Left ventricle myocardium inferior (tissue), 1 donor: ENCODE measurements around the gene SIVA1. TPM values are rescaled to one million over a fixed set of nuclear protein-coding genes. Genes with fewer than 3 reads are reported as not detected.

Experiments
- DNase-seq: peaks from one replicate; pipeline ENCODE4 v3.0.0-alpha.2; 2020
- H3K27ac ChIP-seq: fragments of 200-600 bp; replicated peaks from 2 replicates; pipeline ENCODE4 v1.8.0; 2021
- H3K27me3 ChIP-seq: fragments of 200-600 bp; 2 replicates; pipeline ENCODE4 v1.8.0; 2021; ENCODE audit warnings: low read depth
- H3K36me3 ChIP-seq: fragments of 200-600 bp; 2 replicates; pipeline ENCODE4 v1.8.0; 2021
- H3K4me1 ChIP-seq: fragments of 200-600 bp; 2 replicates; pipeline ENCODE4 v1.8.0; 2021
- H3K4me3 ChIP-seq: fragments of 200-600 bp; 2 replicates; pipeline ENCODE4 v1.8.0; 2021; ENCODE audit warnings: mild to moderate bottlenecking, moderate library complexity
- H3K9me3 ChIP-seq: fragments of 200-600 bp; replicated peaks from 2 replicates; pipeline ENCODE4 v1.8.0; 2021
- CTCF ChIP-seq: fragments of 200-600 bp; IDR thresholded peaks from 2 replicates; pipeline ENCODE4 v1.8.0; 2021; ENCODE audit warnings: antibody characterized with exemption, mild to moderate bottlenecking, borderline replicate concordance
- intact Hi-C: fragments of 100-400 bp; cut with micrococcal nuclease; formaldehyde crosslinking; loops from one replicate; pipeline ENCODE4 v1.11.0; 2022
- total RNA-seq: library from RNA; stranded (reverse); fragmentation: NEBNext Ultra II Directional; extraction: Animal tissue kit (Norgen Biotek cat#: 25700); gene quantifications from one replicate; pipeline ENCODE4 v1.2.1, GENCODE V29; 2021
- donor health status: DM: no; HTN: yes; CAD: no; lungs with severe emphysema.

SIVA1 gene
- total RNA-seq, 1 donor from 2014 or later: 55.6 TPM

- Histone ChIP-seq H3K36me3 (peaks cover 75% of the 10 kb centered on the region), H3K27ac (no peak overlapping the region), H3K9me3 (peaks cover 7% of the 10 kb centered on the region), H3K27me3 (no peaks in the 10 kb centered on the region), H3K4me3 (no peak overlapping the region), H3K4me1 (no peaks in the 10 kb centered on the region)
- DNase-seq: no peak
- no peak for TF ChIP-seq CTCF
- intact Hi-C loops: no loop called here
These were observed 21.6 kb downstream of the SIVA1 start for GRCh38 chr14:104774453-104775072.

- Histone ChIP-seq H3K4me1 (no peaks in the 10 kb centered on the region), H3K4me3 (no peak overlapping the region), H3K36me3 (peaks cover 74% of the 10 kb centered on the region), H3K9me3 (peaks cover 7% of the 10 kb centered on the region), H3K27me3 (no peaks in the 10 kb centered on the region), H3K27ac (no peak overlapping the region)
- DNase-seq: no peak
- no peak for TF ChIP-seq CTCF
- intact Hi-C loops: no loop called here
These were observed 22.1 kb downstream of the SIVA1 start for GRCh38 chr14:104775073-104775489.

GRCh38 chr14:104776481-104776880, 23.5 kb downstream of the SIVA1 start:
- Histone ChIP-seq H3K4me3 (no peak overlapping the region), H3K36me3 (peaks cover 68% of the 10 kb centered on the region), H3K9me3 (no peaks in the 10 kb centered on the region), H3K27me3 (no peaks in the 10 kb centered on the region), H3K4me1 (no peaks in the 10 kb centered on the region), H3K27ac (no peak overlapping the region)
- no peak for DNase-seq
- intact Hi-C loops: no loop called here
- TF ChIP-seq CTCF: no peak

DNA sequence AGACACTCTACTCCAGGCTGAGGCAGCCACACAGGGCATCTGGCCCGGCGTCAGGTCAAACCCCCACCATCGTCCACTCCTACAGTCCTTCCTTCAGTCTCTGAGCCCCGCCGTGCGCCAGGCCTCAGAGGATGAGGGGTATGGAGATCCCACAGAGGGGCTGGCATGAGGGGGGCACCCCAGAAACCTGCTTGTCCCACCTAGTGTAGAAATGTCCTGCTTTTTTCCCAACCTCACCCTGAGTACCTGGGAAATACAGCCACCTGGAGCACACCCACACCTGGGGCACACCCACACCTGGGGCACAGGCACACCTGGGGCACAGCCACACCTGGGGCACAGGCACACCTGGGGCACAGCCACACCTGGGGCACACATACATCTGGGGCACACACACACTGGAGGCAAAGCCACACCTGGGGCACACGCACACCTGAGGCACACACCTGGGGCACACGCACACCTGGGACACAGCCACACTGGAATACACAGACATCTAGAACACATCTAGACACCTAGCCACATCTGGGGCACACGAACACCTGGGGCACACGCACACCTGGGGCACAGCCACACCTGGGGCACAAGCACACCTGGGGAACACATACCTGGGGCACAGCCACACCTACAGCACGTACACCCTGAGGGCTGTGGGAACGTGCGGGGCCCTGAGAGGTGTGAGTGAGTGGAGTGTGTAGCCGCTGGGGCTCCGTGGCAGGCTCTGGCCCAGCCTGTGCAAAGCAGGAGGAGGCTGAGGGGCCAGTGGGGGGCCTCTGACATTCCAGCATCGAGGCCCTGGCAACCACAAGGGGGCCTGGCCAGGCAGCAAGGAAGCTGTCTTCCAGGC, 24.2 kb downstream of the SIVA1 start:
- no peaks in the 10 kb centered on the region for H3K27me3 ChIP-seq
- no peaks in the 10 kb centered on the region for H3K4me1 ChIP-seq
- peaks cover 61% of the 10 kb centered on the region for H3K36me3 ChIP-seq
- no peak for TF ChIP-seq CTCF
- H3K27ac ChIP-seq: no peak overlapping the region
- DNase-seq: no peak
- intact Hi-C loops: no loop called here
- H3K9me3 ChIP-seq: no peaks in the 10 kb centered on the region
- no peak overlapping the region for H3K4me3 ChIP-seq

DNA sequence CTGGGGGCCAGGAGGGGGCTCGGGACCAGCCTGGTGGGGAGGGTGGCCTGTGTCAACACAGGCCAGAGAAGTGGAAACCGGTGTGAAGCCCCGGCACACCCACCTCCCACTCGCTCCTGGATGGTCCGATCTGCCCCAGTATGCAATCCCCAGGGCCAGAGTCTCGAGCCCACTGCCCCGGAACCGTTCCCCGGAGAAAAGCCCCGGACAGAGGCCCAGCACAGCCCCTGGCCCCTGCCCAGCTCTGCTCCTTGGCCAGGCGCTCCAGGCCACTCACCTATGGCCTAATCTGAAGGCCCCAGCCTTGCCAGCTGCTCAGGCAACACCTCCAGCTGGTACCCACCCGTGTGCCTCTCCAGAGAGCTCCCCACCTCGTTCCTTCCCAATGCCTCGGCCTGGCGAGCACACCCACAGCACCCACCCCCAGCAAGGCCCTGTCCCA, 24.9 kb downstream of the SIVA1 start:
- H3K4me3 ChIP-seq: no peak overlapping the region
- peaks cover 55% of the 10 kb centered on the region for H3K36me3 ChIP-seq
- TF ChIP-seq CTCF: no peak
- H3K4me1 ChIP-seq: no peaks in the 10 kb centered on the region
- H3K9me3 ChIP-seq: no peaks in the 10 kb centered on the region
- no peak for DNase-seq
- intact Hi-C loops: no loop called here
- no peak overlapping the region for H3K27ac ChIP-seq
- no peaks in the 10 kb centered on the region for H3K27me3 ChIP-seq
